GM23338 (cell line): ENCODE results near the gene LAMB3. TPM values are rescaled to one million over a fixed set of nuclear protein-coding genes. Genes with fewer than 3 reads are reported as not detected.

Experiments used
- ATAC-seq: fragments of 200-7000 bp; cut with Tn5 transposase; 3 replicates; pipeline ENCODE4 v1.9.1; 2020
- DNase-seq: peaks from one replicate; pipeline ENCODE4 v3.0.0-alpha.2; 2015; ENCODE audit warnings: low spot score
- H2AFZ ChIP-seq: fragments of 200-600 bp; sonication (generic); 2 replicates; pipeline ENCODE4 v1.8.0; 2016; ENCODE audit warnings: antibody characterized with exemption, mild to moderate bottlenecking, moderate library complexity
- H3F3A ChIP-seq: fragments of 200-600 bp; sonication (generic); replicated peaks from 2 replicates; pipeline ENCODE4 v1.8.0; 2017; ENCODE audit warnings: antibody characterized with exemption, mixed run types, low read depth
- H3K27ac ChIP-seq: fragments of 200-600 bp; sonication (generic); 2 replicates; pipeline ENCODE4 v1.6.1; 2016; ENCODE audit warnings: low read depth
- H3K27me3 ChIP-seq: fragments of 200-600 bp; sonication (generic); 2 replicates; pipeline ENCODE4 v1.8.0; 2016; ENCODE audit warnings: mild to moderate bottlenecking, mixed run types, moderate library complexity; ENCODE audit not compliant: insufficient read depth
- H3K36me3 ChIP-seq: fragments of 200-600 bp; sonication (generic); 2 replicates; pipeline ENCODE4 v1.8.0; 2016; ENCODE audit warnings: mild to moderate bottlenecking; ENCODE audit not compliant: insufficient read depth
- H3K4me1 ChIP-seq: fragments of 200-600 bp; sonication (generic); 2 replicates; pipeline ENCODE4 v1.8.0; 2016; ENCODE audit warnings: mild to moderate bottlenecking, moderate library complexity; ENCODE audit not compliant: insufficient read depth
- H3K4me2 ChIP-seq: fragments of 200-600 bp; sonication (generic); 2 replicates; pipeline ENCODE4 v1.7.1; 2017; ENCODE audit warnings: mixed run types
- H3K4me3 ChIP-seq: fragments of 200-600 bp; sonication (generic); 2 replicates; pipeline ENCODE4 v1.6.1; 2016; ENCODE audit warnings: mixed run types
- H3K79me2 ChIP-seq: fragments of 200-600 bp; sonication (generic); replicated peaks from 2 replicates; pipeline ENCODE4 v1.8.0; 2017; ENCODE audit warnings: mild to moderate bottlenecking; ENCODE audit not compliant: insufficient read depth
- H3K9me2 ChIP-seq: fragments of 200-600 bp; sonication (generic); 2 replicates; pipeline ENCODE4 v1.8.0; 2017; ENCODE audit not compliant: insufficient read depth
- H4K20me1 ChIP-seq: fragments of 200-600 bp; sonication (generic); replicated peaks from 2 replicates; pipeline ENCODE4 v1.8.0; 2017; ENCODE audit warnings: mild to moderate bottlenecking; ENCODE audit not compliant: insufficient read depth
- H3K27ac Mint-ChIP-seq: 2 replicates; pipeline ENCODE4 v1.8.0; 2020; ENCODE audit warnings: inconsistent platforms, mild to moderate bottlenecking, moderate library complexity, mixed read lengths
- H3K27me3 Mint-ChIP-seq: 3 replicates; pipeline ENCODE4 v1.8.0; 2022; ENCODE audit warnings: low read depth, mild to moderate bottlenecking, moderate library complexity, mixed read lengths, inconsistent platforms; ENCODE audit not compliant: insufficient read depth, poor library complexity
- H3K36me3 Mint-ChIP-seq: 3 replicates; pipeline ENCODE4 v1.8.0; 2021; ENCODE audit warnings: low read depth, mild to moderate bottlenecking, inconsistent platforms, moderate library complexity, mixed read lengths
- H3K4me1 Mint-ChIP-seq: 3 replicates; pipeline ENCODE4 v1.8.0; 2020; ENCODE audit warnings: mild to moderate bottlenecking, inconsistent platforms, mixed read lengths
- H3K4me3 Mint-ChIP-seq: 3 replicates; pipeline ENCODE4 v1.8.0; 2021; ENCODE audit warnings: moderate library complexity, mild to moderate bottlenecking, inconsistent platforms, mixed read lengths
- H3K9me3 Mint-ChIP-seq: 3 replicates; pipeline ENCODE4 v1.8.0; 2020; ENCODE audit warnings: moderate library complexity, mild to moderate bottlenecking, inconsistent platforms, mixed read lengths
- CREB1 ChIP-seq: fragments of 250-450 bp; sonication (Bioruptor Pico); IDR thresholded peaks from 2 replicates; pipeline ENCODE4 v1.5.0; 2020; ENCODE audit warnings: low read depth, mild to moderate bottlenecking, moderate library complexity
- CTCF ChIP-seq, 2 experiments: fragments of 200-600 bp in 1 of 2; sonication (generic) in 1 of 2; conservative IDR thresholded peaks; 2 replicates each; pipeline versions ENCODE4 v1.5.1 to v1.6.1; 2016 to 2017; ENCODE audit warnings: antibody characterized with exemption in 2 of 2, low read depth in 2 of 2, mild to moderate bottlenecking in 2 of 2, moderate library complexity in 1 of 2
- EZH2 ChIP-seq: fragments of 200-600 bp; sonication (generic); IDR thresholded peaks from one replicate; pipeline ENCODE4 v1.8.0; 2017; ENCODE audit warnings: antibody characterized with exemption, mild to moderate bottlenecking, low read depth; ENCODE audit not compliant: unreplicated experiment
- EZH2phosphoT487 ChIP-seq: fragments of 200-600 bp; sonication (generic); IDR thresholded peaks from one replicate; pipeline ENCODE4 v1.8.1; 2018; ENCODE audit warnings: antibody characterized with exemption; ENCODE audit not compliant: unreplicated experiment
- JUNB ChIP-seq: IDR thresholded peaks from one replicate; pipeline ENCODE4 v1.6.1; 2016; ENCODE audit warnings: antibody characterized with exemption; ENCODE audit not compliant: unreplicated experiment
- NANOG ChIP-seq: IDR thresholded peaks from 2 replicates; pipeline ENCODE4 v1.6.1; 2016; ENCODE audit warnings: antibody characterized with exemption, borderline replicate concordance
- POLR2AphosphoS5 ChIP-seq: IDR thresholded peaks from 2 replicates; pipeline ENCODE4 v1.6.1; 2016; ENCODE audit warnings: antibody characterized with exemption, low read depth
- REST ChIP-seq: IDR thresholded peaks from one replicate; pipeline ENCODE4 v1.6.1; 2018; ENCODE audit warnings: antibody characterized with exemption; ENCODE audit not compliant: unreplicated experiment
- ZNF114 ChIP-seq: fragments of 250-450 bp; sonication (Bioruptor Pico); IDR thresholded peaks from 2 replicates; pipeline ENCODE4 v1.5.0; 2020; ENCODE audit warnings: mild to moderate bottlenecking, moderate library complexity
- ZNF331 ChIP-seq: fragments of 250-450 bp; sonication (Bioruptor Pico); IDR thresholded peaks from 2 replicates; pipeline ENCODE4 v1.5.0; 2020; ENCODE audit warnings: low read depth, mild to moderate bottlenecking, moderate library complexity
- polyA plus RNA-seq: library from polyadenylated mRNA; unstranded; fragments of >200 nt; fragmentation: Nextera tagmentation; extraction: Ambion mirVana; gene quantifications from 2 replicates; pipeline ENCODE4 v1.2.1, GENCODE V29; 2016
- total RNA-seq: library from RNA; depleted of rRNA; stranded (reverse); fragments of >200 nt; shearing (Covaris generic); gene quantifications from 2 replicates; pipeline ENCODE4 v1.2.3, GENCODE V29; 2014
- TF ChIP-seq, protein P1 (sequence below): IDR thresholded peaks from 2 replicates; pipeline ENCODE4 v1.6.1; 2016; ENCODE audit warnings: antibody characterized with exemption

Gene LAMB3
- total and polyA plus RNA-seq, 2 experiments from 2014 or later = 0.05 to 0.52 TPM

- TF ChIP-seq, protein P1, sequence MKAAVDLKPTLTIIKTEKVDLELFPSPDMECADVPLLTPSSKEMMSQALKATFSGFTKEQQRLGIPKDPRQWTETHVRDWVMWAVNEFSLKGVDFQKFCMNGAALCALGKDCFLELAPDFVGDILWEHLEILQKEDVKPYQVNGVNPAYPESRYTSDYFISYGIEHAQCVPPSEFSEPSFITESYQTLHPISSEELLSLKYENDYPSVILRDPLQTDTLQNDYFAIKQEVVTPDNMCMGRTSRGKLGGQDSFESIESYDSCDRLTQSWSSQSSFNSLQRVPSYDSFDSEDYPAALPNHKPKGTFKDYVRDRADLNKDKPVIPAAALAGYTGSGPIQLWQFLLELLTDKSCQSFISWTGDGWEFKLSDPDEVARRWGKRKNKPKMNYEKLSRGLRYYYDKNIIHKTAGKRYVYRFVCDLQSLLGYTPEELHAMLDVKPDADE = no peak
- TF ChIP-seq EZH2phosphoT487 = no peak
- no peak for TF ChIP-seq ZNF331 (CRISPR knock-in tag)
These were observed 7.7 kb upstream of the LAMB3 start (continued) for GRCh38 chr1:209659909-209660308.

DNA sequence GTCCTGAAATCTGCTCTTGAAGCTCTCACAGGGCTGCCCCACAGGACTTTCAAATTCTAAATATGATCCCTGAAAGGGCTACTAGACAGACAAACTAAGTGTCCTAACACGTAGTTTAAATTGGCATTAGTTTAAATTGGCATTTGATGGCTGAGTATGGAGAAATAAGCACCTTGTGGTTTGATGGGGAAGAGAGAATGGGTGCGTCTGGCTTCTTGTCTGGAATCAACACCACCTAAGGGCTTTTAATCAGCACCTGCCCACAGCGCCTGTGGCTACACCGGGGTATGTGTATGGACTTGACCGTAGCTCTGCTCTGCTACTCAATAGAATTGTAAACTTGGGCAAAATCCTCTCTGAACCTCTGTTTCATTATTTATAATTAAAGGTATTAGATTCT is 5.7 kb upstream of the LAMB3 start:
- H3K27me3 ChIP-seq = no peaks in the 10 kb centered on the region
- ATAC-seq (no peak), DNase-seq (no peak)
- H3K27ac ChIP-seq = no peak overlapping the region
- TF ChIP-seq CREB1 (no peak), ZNF331 (CRISPR knock-in tag) (no peak), NANOG (no peak), ZNF114 (no peak), REST (no peak), EZH2 (no peak), JUNB (no peak), CTCF (conservative IDR thresholded peaks at IDR 0.05; ENCODE audit: low read depth in 2 of 2) (no peak), POLR2AphosphoS5 (no peak)
- TF ChIP-seq, protein P1 = no peak
- H3K4me1 ChIP-seq = peaks cover 2% of the 10 kb centered on the region
- peaks cover 21% of the 10 kb centered on the region for H3K4me1 Mint-ChIP-seq
- H3K9me3 Mint-ChIP-seq = no peaks in the 10 kb centered on the region
- no peaks in the 10 kb centered on the region for H3K36me3 ChIP-seq
- H2AFZ ChIP-seq = no peak overlapping the region
- H4K20me1 ChIP-seq = no peaks in the 10 kb centered on the region
- no peaks in the 10 kb centered on the region for H3F3A ChIP-seq
- H3K27me3 Mint-ChIP-seq = peaks cover 2% of the 10 kb centered on the region
- no peak overlapping the region for H3K4me3 ChIP-seq
- H3K27ac Mint-ChIP-seq = no peak overlapping the region
- H3K9me2 ChIP-seq = no peaks in the 10 kb centered on the region; the same call in 1 of the 2 replicates
- no peak overlapping the region for H3K4me2 ChIP-seq
- H3K79me2 ChIP-seq = no peaks in the 10 kb centered on the region
- no peaks in the 10 kb centered on the region for H3K36me3 Mint-ChIP-seq
- H3K4me3 Mint-ChIP-seq = no peak overlapping the region
